NCI-H2196 (cell line): Measurements from ENCODE around the gene ZNF436.
"Not testable (repeated sequence)": the region's sequence is repeated elsewhere in the genome, so short reads cannot be mapped to it uniquely, and the experiment has no call there.

ENCODE experiments used
- DNase-seq: peaks from one replicate; lab custom pipeline; 2025; ENCODE audit not compliant: unreplicated experiment; lab: John Stamatoyannopoulos, UW

Gene ZNF436

DNA sequence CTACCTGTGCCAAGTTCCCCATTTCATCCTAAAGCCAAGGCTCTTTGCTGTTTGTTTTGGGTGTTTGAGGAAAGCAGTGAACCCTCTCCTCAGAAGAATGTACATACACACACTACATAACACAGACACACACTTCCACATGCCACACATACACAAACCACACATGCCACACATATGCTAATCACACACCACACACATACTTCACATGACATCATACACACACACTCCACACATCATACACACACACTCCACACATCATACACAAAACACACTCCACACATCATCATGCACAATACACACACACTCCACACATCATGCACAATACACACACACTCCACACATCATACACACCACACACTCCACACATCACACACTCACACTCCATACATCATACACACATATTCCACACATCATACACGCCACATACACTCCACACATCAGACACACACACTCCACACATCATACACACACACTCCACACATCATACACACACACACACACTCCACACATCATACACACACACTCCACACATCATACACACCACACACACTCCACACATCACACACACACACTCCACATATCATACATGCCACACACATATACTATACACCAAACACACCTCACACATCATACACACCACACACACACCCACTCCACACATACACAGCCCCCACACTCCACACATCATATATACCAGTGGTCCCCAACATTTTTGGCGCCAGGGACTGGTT, 22.7 kb upstream of the ZNF436 start:
- no peak for DNase-seq

DNA sequence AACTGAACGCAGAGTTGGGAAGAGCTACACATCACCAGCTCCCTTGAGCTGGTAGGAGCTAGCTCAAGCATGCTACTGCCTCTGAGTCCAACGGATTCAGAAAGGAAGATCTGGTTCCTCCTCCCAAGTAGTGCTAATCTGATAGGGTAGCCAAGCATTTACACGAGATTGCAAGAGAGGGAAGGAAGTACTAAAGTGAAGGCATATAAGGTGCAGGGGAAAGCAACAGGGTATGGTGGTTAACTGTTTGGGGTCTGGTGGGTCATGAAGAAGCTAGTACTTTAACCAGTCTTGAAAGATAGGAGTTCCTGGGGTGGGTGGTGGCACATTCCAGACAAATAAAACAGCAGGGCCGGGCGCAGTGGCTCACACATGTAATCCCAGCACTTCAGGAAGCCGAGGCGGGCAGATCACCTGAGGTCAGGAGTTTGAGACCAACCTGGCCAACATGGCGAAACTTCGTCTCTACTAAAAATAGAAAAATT, 20.2 kb upstream of the ZNF436 start:
- DNase-seq: no peak

DNA sequence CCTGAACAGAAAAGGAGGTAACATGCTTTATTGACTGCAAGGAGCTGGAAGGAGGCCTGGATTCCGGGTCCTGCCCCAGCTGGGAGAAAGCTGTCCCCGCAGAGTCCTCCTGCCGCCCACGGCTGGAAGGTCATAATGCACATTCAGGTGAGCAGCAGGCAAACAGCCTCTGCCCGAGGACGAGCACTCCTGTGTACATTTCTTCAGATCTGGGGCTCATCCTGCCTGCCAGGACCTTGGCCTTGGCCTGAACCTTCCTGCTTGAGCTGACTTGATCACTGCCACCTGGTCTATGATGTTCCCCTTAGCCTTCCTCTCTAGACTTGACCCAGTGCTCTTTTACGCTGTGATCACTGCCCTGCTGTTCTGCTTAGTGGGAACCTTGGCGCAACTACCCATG, 17.9 kb upstream of the ZNF436 start:
- DNase-seq: no peak

GRCh38 chr1:23385119-23385621, 15.5 kb upstream of the ZNF436 start:
- no peak for DNase-seq

GRCh38 chr1:23384312-23385058, 14.8 kb upstream of the ZNF436 start:
- no peak for DNase-seq

GRCh38 chr1:23383577-23384311, 14.1 kb upstream of the ZNF436 start:
- DNase-seq: no peak

DNA sequence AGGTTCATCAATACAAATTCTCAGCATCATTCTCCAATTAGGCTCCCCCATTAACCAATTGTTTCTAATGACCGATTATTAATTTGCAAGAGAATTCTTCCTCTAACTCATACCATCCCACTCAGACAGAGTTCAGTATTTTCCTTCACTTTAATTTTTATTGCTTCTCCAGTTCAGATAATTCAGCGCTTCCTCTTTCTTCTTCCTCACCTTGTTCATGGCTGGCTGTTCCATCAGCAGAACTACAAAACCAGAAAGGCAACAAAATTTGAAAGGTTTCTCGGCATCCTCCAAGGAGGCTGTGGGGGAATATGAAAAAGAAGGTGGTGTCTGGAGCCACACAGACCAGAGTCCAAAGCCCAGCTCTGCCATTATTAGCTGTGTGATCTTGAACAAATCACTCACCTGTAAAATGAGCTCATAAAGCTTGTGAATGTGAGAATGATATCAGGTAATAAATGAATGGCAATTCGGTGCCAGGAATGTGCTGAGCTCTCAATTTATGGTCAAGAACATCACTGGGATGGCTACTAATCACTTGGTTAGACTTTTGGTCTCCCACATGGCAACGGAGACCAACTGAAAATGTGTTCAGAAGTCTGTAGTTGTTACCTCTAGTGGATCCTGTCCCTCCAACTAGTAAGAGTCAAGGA, 11.7 kb upstream of the ZNF436 start:
- DNase-seq: no peak

DNA sequence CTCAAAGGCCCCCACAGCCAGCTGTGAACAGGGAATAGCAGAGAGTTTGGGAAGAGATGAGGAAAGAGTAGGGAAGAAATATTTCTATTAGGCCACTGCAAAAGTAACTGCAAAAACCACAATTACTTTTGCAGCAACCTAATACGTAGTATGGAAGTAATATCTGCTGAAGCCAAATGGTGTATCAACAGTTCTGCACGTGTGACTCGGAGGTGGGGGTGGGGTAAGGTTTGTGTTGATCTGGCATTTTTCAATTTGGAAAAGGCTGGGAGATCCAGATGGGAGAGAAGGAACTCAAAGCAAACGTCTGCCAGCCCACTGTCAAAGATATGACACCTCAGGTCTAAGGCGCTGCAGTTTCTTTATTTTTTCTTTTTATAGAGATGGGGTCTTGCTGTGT, 11.1 kb upstream of the ZNF436 start:
- DNase-seq: no peak

DNA sequence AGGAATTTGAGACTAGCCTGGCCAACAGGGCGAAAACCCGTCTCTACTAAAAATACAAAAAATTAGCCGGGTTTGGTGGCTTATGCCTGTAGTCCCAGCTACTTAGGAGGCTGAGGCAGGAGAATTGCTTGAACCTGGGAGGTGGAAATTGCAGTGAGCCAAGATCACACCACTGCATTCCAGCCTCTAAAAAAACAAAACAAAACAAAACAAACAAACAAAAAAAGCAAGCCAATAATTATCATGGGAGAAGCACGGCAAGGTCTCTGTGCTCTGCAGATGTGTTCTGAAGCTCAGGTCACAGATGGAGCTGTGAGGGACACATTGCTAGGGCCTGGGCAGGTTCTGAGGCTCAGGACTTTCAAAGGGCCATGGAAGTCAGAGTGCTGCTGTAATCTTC, 10.6 kb upstream of the ZNF436 start:
- not testable (repeated sequence) for DNase-seq

GRCh38 chr1:23376890-23377811, 7.5 kb upstream of the ZNF436 start:
- peak; percentile 48 for DNase-seq

- not testable (repeated sequence) for DNase-seq
Measured at GRCh38 chr1:23374079-23374735, 4.6 kb upstream of the ZNF436 start.

DNA sequence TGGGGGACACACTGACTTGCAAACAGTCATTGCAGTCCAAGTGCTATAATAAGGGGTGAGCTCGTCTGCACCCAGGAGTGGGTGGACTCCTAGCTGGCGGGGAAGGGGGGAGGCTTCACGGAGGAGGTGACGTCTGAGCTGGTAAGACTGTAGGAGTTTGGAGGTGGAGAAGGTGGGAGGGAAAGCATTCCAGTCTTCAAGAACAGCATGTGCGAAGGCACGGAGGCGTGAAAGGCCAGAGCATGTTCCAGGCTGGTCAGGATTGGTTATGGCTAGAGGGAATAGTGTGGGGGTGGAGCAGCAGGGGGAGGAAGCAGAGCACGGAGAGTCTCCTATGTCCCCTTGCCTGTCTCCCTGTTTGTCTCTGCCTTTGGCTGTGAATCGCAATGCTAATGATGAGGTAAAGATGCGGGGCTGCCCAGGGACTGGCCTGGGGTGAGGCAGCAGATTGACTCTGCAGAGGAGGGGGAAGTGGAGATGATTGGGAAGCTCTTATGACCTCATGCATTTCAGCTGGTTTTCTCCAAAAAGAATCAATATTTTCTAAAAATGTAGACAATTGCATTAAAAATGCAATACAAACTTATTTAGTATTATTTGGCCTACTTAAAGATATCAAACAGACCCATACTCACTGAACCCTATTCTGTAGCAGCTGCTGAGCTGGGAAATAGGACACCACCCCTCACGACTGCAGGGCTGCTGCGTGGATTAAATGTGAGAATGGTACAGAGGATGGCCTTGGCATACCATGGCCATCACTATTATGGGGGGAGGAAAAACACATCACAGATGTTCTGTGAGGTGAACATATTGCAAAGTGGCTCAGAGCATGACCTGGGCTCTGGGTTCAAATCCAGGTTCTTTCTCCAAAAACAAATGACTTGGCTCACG, 2.6 kb upstream of the ZNF436 start:
- no peak for DNase-seq

DNA sequence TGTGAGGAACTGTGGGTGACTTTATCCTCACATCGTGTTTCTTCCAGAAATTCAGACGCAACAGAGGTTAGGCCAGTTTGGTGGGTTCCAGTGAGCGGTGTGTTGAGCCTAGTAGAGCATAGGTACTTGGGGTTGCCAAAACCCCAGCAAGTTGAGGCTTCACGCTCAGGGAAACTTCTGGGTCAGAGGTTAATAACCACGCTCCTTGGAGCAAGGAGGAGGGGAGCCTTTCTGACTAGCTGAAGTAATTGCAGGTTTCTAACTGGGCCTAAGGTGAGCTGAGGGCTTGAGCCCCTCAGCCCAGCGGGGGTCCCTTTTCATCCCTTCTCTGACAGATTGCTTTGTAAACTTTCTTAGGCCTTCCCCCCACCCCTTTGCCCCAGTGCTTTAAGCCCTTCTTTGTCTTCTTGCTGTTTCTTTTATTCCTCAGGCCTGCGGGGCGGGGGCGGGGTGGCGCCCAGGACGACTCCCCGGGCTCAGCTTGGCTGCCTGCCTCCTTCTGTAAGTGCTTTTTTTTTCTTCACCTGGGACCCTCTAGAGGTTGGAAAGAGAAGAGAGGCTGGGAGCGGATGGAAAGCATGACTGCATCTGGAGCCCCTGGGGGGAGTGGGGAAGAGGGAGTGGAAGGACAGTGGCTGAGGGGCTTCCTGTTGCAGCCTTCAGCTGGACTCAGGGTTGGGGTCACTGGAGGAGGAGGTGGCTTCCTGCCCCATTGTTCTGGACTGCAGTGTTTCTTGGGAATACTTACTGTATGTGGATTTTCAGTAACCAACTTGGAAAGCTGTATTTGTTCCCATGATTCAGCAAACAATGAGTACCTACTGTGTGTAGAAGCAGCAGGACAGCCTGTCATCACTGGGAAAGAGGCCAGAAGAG, 1.3 kb upstream of the ZNF436 start:
- DNase-seq: no peak

GRCh38 chr1:23370330-23370708, 683 bp upstream of the ZNF436 start:
- no peak for DNase-seq

DNA sequence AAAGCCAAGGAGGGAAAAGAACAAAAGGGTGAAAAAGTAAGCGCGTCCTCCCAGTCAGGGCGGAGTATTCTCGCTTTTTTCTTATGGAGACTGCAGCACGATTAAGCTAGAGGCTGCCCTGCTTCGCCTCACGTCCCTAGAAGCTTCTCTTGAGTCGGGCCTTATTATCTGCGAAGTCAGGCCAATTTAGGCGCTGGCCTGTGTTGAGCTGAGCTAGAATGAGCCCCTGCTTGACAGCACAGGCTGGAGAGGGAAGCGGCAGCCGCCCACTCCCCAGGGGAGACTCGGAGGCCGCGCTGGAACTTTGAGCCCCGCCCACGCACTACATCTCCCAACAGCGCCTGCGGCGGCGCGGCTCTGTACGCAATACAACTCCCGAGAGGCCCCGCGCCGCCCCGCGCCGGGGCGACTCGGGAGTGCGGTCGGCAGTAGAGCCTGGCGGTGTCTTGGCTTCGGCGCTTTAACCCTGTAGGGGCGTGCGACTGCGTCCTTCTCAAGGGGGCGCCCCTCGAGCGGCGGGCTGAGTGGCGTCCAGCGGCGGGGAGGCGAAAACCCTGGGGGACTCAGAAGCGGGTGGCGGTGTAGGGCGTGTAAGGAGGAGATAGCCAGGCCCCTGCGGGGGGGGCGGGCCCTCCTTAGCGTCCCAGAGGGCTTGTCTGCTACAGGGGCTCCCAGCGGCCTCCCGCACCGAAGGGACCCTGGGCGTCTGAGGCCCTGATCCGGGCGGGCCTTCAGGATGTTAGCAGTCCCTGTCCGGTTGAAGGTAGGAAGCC, 888 bp downstream of the ZNF436 start:
- peak; percentile 92 for DNase-seq

DNA sequence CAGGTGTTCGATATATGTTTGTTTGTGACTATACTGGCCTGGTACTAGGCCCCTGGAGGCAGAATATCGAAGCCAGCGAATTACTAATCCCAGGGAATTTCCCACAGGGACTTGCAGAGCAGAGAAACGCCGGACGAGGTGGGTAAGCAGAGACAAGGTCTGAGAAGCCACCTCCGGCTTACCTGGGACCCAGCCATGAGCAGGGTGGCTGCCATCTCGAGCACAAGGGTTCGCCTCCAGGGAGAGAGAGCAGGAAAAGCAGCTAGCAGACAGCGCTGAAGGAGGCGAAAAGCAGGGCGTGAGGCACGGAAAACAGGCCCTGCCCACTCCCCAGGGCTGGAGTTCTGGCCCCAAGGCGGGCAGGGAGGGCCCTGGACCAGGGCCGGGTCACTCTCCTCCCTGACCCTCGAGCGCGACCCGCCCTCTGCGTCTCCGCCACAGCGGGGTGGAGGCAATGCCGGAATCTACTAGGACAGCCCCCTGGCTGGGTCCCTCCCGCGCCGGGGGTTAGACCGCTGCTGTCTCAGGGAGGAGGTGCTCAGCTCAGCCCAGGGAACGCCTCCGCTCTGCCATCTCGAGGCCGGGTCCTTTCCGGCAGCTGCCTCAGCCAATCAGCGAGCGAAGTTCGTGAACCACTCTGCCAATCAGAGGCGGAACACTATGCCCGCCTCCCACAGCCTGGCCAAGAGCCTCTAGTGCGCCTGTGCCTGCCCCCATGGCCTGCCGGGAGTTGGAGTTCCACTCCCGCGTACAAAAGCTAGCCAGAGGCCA, 1.7 kb downstream of the ZNF436 start:
- peak; percentile 98 for DNase-seq
